Activated T-helper 2 cell treated with anti-CD3 and anti-CD28 coated beads, Interferon-gamma antibody, Interleukin-2, Interleukin-4, amounts not matched to agents 10 μg/mL and 5 μg/mL and 100 μg/mL, durations not matched to agents 14 hours and 24 hours and 36 hours (primary cell): ENCODE data around the gene FBLN1. TPM values are rescaled to one million over a fixed set of nuclear protein-coding genes. Genes with fewer than 3 reads are reported as not detected.
"Not testable (repeated sequence)": the region's sequence is repeated elsewhere in the genome, so short reads cannot be mapped to it uniquely, and the experiment has no call there.

ENCODE experiments used
- DNase-seq: peaks from one replicate; pipeline ENCODE4 v3.0.0; 2021; ENCODE audit warnings: low spot score
- H3K27ac Mint-ChIP-seq: one replicate; pipeline ENCODE4 v1.8.0; 2021; ENCODE audit warnings: mixed read lengths
- H3K27me3 Mint-ChIP-seq: one replicate; pipeline ENCODE4 v1.8.0; 2021; ENCODE audit warnings: low read depth, mixed read lengths
- H3K36me3 Mint-ChIP-seq: one replicate; pipeline ENCODE4 v1.8.0; 2021; ENCODE audit warnings: low read depth, mixed read lengths
- H3K4me1 Mint-ChIP-seq: one replicate; pipeline ENCODE4 v1.8.0; 2021; ENCODE audit warnings: low read depth, mixed read lengths
- H3K4me3 Mint-ChIP-seq: one replicate; pipeline ENCODE4 v1.8.0; 2021; ENCODE audit warnings: low read depth, mild to moderate bottlenecking, moderate library complexity, mixed read lengths
- H3K9me3 Mint-ChIP-seq: one replicate; pipeline ENCODE4 v1.8.0; 2021; ENCODE audit warnings: mixed read lengths
- intact Hi-C: fragments of 100-400 bp; cut with micrococcal nuclease; formaldehyde crosslinking; loops from one replicate; pipeline ENCODE4 v1.15.1; 2023
- total RNA-seq: library from RNA; stranded (reverse); gene quantifications from 2 replicates; pipeline ENCODE4 v1.2.3, GENCODE V29; 2022

The FBLN1 gene
- total RNA-seq, 1 donor from 2014 or later, result not detected

DNA sequence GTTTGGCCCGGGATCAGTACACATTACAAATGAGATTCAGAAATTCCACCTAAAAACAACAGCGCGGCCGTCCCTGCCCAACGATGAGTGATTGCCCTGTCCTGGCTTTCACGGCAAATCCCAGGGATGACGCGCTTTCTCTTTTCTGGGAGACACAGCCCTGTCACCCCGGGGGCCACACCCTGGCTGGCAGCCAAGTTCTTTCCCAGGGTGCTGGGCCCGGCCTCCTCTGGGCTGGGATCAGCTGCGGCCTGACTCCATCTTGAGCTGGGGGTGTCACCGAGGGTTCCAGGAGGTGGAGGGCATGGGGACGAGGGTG lies 82.7 kb downstream of the FBLN1 start:
- H3K4me1 Mint-ChIP-seq, result peaks cover 4% of the 10 kb centered on the region
- H3K27ac Mint-ChIP-seq, result no peak overlapping the region
- no peaks in the 10 kb centered on the region for H3K9me3 Mint-ChIP-seq
- no peaks in the 10 kb centered on the region for H3K36me3 Mint-ChIP-seq
- DNase-seq, result no peak
- intact Hi-C loops, result no loop called here
- H3K4me3 Mint-ChIP-seq, result no peak overlapping the region
- H3K27me3 Mint-ChIP-seq, result no peaks in the 10 kb centered on the region

DNA sequence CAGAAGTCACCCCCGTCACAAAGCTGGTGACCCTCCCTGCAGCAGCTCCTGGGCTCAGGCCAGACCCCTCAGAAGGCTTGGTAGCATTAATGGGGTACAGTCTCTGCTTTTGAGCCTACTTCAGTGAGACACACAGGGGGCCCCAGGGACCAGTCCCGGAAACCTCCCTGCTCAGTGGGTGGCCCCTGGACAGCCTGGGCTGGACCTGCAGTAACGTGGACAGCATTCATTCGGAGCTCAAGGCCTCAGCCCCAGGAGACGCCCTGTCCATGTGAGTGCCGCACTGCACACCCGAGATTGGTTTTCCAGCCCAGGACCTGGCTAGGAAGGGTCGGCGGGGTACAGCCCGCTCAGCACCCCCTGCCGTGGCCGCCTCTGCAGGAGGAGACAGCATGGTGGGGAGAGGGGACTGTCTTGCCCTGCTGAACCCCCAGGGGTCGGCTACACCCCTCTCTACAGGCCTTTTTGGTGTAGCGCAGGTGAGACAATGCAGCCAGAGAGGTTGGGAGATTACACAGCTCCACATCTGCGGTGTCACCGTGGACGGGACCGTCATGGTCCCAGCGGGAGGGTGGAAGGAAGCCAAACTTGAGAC lies 83.4 kb downstream of the FBLN1 start:
- Mint-ChIP-seq H3K9me3 (no peaks in the 10 kb centered on the region), H3K27ac (no peak overlapping the region), H3K36me3 (no peaks in the 10 kb centered on the region), H3K27me3 (no peaks in the 10 kb centered on the region), H3K4me3 (no peak overlapping the region), H3K4me1 (peaks cover 4% of the 10 kb centered on the region)
- DNase-seq, result no peak
- intact Hi-C loops, result no loop called here

DNA sequence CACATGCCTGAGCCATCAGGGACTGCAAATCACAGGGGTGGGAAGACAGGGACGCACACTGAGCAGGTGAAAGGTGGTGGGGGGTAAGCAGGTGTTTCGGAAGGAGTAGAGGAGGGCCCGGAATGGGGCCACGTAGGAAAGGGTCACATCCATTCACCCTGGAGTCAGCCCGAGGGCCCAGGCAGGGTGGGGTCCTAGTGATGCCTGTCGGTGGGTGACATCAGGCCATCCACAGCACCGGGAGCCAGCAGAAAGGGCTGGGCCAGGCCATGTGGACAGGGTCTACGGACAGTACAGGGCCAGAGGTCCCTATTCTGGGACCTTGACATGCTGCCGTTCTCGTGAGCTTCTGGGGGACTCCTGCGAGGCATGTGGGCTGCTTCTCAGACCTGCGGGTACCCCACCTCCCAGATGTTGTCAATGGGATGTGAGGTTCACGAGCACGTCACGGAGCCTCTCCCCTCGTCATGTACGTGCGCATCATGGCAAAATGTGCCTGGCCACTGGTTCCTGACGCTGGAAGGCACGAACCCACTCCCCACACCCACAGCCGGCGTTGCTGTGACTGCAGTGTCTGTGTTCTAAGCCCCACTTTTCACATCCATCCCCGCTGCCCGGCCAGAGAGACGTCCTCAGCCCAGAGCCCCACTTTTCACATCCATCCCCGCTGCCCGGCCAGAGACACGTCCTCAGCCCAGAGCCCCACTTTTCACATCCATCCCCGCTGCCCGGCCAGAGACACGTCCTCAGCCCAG lies 84.1 kb downstream of the FBLN1 start:
- no peaks in the 10 kb centered on the region for H3K36me3 Mint-ChIP-seq
- intact Hi-C loops, result no loop called here
- no peak for DNase-seq
- no peak overlapping the region for H3K4me3 Mint-ChIP-seq
- no peaks in the 10 kb centered on the region for H3K27me3 Mint-ChIP-seq
- H3K27ac Mint-ChIP-seq, result no peak overlapping the region
- H3K9me3 Mint-ChIP-seq, result no peaks in the 10 kb centered on the region
- peaks cover 4% of the 10 kb centered on the region for H3K4me1 Mint-ChIP-seq

DNA sequence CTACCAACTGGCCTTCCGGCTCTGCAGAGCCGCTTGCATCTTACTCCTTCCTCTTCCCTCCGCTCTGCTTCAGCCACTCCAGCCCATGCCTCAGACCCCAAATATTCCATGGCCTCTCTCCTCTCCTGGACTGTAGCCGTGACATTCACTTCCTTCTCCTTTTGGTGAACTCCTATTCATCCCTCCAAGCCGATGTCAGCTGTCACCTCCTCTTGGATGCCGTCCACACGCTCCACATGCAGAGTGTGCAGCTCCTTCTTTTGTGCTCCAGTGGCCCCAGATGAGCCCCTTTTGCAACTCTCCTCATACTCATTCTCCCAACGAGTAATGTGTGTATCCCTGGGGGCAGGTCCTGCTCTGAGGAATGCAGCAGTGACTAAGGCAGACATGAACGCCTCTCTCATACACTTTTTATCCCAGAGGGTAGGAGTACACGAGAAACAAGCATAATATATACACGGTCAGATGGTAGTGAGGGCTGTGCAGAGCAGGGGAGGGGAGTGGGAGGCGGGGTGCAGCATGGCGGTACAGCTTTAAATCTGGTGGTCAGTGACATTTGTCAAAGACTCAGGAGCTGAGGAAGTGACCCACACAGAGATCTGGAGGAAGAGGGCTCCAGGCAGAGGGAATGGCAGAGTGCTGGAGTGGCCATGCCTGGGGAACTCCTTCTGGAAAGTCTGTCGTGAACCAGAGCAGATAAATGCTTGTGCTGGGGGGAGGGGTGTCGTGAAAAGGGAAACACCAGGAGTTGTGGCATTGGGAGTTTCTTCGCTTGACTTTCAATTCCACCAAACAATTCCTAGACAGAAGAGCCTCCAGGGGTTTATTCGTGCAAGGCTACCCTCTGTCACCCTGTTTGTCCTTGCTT lies 85.2 kb downstream of the FBLN1 start:
- DNase-seq, result no peak
- no peak overlapping the region for H3K27ac Mint-ChIP-seq
- intact Hi-C loops, result no loop called here
- no peaks in the 10 kb centered on the region for H3K27me3 Mint-ChIP-seq
- H3K4me1 Mint-ChIP-seq, result peaks cover 4% of the 10 kb centered on the region
- no peaks in the 10 kb centered on the region for H3K36me3 Mint-ChIP-seq
- no peaks in the 10 kb centered on the region for H3K9me3 Mint-ChIP-seq
- H3K4me3 Mint-ChIP-seq, result no peak overlapping the region

DNA sequence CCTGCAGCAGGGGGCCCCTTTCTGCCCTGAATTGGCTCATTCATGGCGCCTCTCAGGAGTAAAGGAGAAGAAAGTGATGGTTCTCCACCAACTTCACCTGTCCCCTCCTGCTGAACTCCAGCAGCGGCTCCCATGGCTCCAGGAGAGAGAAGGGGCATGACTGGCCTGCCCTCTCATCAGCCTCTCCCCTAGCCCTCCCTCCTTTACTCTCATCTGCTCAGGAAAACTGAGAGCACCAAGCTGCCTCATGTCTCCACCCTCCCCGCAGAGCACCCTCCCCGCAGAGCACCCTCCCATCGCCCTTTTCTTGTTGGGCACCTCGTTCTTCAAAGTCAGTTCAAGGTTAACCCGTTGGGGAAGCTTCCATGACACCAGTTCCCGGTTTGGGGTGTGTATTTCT lies 86.9 kb downstream of the FBLN1 start:
- H3K27ac Mint-ChIP-seq, result no peak overlapping the region
- no peak for DNase-seq
- H3K9me3 Mint-ChIP-seq, result no peaks in the 10 kb centered on the region
- intact Hi-C loops, result no loop called here
- no peaks in the 10 kb centered on the region for H3K27me3 Mint-ChIP-seq
- H3K4me3 Mint-ChIP-seq, result no peak overlapping the region
- H3K4me1 Mint-ChIP-seq, result no peaks in the 10 kb centered on the region
- H3K36me3 Mint-ChIP-seq, result no peaks in the 10 kb centered on the region

DNA sequence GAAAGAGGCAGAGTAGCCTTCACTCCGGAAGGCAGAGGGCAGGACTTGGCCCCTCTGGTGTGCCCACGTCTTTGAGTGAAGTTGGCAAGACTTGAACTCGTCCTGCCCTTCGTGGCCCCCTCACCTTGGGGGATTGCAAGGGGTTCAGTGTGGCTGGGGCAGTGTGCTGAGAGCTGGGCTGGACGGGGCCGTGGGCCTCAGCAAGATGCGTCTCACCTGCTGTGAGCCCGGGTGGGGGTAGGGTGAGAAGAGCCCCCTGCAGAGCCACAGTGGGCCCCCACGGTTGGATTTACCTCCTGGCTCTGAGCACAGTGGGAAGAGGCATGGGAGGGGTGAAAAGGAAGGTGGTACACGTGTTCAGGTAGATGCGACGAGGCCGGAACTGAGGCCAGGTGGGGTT lies 87.6 kb downstream of the FBLN1 start:
- no peak overlapping the region for H3K27ac Mint-ChIP-seq
- intact Hi-C loops, result no loop called here
- H3K9me3 Mint-ChIP-seq, result no peaks in the 10 kb centered on the region
- no peaks in the 10 kb centered on the region for H3K4me1 Mint-ChIP-seq
- H3K36me3 Mint-ChIP-seq, result no peaks in the 10 kb centered on the region
- H3K4me3 Mint-ChIP-seq, result no peak overlapping the region
- no peak for DNase-seq
- no peaks in the 10 kb centered on the region for H3K27me3 Mint-ChIP-seq

DNA sequence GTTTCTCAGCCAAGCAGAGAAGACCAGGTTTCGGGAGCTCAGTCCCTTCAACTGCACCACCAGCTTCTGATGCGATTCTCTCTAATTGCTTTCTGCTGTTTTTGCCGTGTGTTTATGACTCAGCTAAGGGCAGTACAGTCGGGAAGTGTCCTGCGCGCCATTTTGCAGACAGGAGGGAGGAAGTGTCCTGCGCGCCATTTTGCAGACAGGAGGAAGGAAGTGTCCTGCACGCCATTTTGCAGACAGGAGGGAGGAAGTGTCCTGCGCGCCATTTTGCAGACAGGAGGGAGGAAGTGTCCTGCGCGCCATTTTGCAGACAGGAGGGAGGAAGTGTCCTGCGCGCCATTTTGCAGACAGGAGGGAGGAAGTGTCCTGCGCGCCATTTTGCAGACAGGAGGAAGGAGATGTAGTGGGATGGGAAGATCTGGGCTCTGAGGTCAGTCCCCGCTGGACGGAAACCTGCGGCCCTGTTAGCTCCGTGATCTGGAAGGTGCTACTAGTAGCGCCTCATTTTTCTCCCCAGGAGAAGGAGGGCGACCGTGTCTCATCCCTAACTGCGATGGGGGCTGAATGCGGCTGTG lies 89.0 kb downstream of the FBLN1 start:
- not testable (repeated sequence) for H3K4me3 Mint-ChIP-seq, H3K36me3 Mint-ChIP-seq, H3K4me1 Mint-ChIP-seq

DNA sequence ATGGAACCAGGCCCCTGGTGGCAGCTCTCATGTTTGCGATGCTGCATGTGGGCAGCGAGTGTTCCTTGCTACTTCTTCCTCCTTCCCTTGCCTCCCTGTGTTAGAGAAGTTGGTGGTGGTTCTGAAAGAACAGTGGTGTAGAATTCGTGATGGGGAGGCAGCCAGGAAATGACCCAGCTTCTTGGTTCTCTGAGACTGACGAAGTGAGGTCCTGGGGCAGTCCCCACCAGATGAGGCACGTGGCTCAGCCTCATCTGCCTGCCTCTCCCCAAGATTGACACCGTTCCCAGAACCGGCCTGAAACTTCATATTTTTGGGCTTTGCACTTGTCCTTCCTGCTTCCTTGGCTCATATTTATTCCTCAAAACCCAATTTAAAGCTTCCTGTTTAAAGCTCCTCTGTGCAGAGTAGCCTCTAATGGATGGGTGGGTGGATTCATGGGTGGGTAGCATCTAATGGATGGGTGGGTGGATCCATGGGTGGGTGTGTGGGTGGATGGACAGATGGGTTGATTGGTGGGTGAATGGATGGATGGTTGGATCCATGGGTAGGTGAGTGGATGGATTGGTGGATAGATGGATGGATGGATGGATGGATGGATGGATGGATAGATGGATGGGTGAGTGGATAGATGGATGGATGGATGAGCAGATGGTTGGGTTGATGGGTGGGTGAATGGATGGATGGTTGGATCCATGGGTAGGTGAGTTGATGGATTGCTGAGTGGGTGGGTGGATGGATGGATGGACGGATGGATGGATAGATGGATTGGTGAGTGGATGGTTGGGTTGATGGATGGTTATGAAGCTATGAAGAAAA lies 91.6 kb downstream of the FBLN1 start:
- intact Hi-C loops, result no loop called here
- no peaks in the 10 kb centered on the region for H3K4me1 Mint-ChIP-seq
- no peak overlapping the region for H3K27ac Mint-ChIP-seq
- no peaks in the 10 kb centered on the region for H3K36me3 Mint-ChIP-seq
- no peak overlapping the region for H3K4me3 Mint-ChIP-seq
- H3K27me3 Mint-ChIP-seq, result no peaks in the 10 kb centered on the region
- no peaks in the 10 kb centered on the region for H3K9me3 Mint-ChIP-seq
- DNase-seq, result no peak

More for the DNA sequence above, 89.0 kb downstream of the FBLN1 start:
- H3K27me3 Mint-ChIP-seq, intact Hi-C loops, H3K27ac Mint-ChIP-seq, H3K9me3 Mint-ChIP-seq, DNase-seq: not testable (repeated sequence)

DNA sequence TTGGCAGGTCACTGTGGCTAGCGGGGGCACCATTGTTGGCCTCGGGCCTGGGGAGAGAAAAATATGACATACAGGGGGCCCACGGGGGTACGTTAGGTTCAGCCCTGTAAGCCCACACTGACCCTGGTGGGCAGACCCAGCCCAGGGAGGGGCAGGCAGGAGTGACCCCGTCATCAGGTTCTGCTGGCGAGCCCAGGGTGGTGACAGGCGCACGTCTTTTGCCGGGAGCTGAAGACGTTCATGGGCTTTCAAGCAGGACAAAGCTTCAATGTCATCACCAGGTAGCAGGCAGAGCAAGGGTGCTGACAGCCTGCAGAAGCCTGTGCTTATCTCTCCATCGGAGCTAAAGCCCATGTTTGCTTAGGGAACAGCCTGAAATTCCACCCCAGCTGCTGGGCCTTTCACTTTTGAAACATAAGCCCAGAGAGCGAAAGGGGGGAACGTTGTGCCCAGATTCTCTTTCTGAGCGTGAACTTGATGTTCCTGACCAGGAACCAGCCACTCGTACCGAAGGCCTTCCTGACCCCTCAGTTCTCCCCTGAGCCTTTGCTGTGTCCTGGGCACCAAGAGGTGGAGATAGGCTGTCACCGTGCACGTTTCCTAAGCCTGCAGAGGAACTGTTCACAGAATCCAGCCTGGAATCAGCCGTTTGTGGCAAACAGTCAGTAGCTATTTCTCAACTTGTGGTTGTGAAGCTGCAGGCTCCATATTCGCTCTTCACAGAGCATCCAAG lies 94.9 kb downstream of the FBLN1 start:
- Mint-ChIP-seq H3K4me3 (no peak overlapping the region), H3K27ac (no peak overlapping the region), H3K36me3 (no peaks in the 10 kb centered on the region), H3K4me1 (no peaks in the 10 kb centered on the region), H3K9me3 (no peaks in the 10 kb centered on the region), H3K27me3 (no peaks in the 10 kb centered on the region)
- intact Hi-C loops, result no loop called here
- no peak for DNase-seq

DNA sequence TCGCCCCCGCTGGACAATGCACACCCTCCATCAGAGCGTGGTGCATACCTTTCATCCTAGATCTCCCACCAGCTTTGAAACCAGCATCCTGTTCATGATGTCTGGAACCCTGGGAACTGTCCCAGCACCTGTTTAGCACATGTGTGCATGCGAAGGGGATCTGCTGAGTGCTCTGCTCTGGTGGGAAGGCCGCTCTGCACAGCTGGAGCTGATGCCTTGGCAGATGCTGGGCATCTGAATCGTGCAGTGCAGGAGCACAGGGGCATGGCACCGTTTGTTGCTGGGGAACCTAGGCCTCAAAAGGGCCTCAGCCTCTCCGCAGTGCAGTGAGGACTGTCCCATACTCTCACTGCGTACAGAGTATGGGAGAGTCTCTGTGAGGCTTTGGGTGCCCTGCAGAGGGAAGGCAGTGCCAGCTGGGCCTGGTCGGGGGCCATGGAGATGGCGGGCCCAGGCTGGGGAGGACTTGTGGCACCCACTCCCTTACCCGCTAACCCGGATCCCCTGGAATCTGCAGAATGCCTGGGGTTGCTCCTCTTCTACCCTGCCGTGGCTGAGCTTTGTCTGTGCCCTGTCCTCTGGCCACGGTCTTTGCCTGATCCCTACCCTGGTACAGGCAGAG lies 96.0 kb downstream of the FBLN1 start:
- intact Hi-C loops, result no loop called here
- Mint-ChIP-seq H3K9me3 (no peaks in the 10 kb centered on the region), H3K27me3 (no peaks in the 10 kb centered on the region), H3K27ac (no peak overlapping the region), H3K4me1 (no peaks in the 10 kb centered on the region), H3K36me3 (no peaks in the 10 kb centered on the region), H3K4me3 (no peak overlapping the region)
- no peak for DNase-seq

DNA sequence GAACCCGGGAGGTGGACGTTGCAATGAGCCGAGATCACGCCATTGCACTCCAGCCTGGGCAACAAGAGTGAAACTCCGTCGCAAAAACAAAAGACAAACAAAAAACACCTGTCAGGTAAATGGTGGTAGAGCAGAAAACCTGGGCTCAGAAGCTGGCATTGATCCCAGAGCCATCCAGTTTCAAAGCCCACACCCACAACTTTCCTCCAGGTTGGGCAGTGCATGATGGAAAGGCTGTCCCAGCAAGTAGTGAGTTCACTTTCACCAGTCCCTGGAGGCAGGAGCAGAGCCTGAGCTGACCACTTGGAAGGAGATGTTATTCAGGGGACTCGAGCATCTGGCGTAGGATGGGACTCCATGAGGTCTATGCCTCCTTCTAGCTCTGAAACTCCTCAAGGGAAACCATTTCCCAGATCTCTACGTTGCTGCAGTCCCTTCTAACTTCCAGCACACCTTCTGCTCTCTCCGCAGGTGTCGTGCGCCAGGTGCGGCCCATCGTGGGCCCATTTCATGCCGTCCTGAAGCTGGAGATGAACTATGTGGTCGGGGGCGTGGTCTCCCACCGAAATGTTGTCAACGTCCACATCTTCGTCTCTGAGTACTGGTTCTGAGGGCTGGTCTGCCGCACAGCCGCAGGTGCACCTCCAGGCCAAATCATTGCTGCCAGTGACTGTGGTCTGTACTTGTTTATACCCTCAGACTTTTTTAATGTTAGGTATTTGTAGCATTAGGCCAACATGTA lies 97.3 kb downstream of the FBLN1 start:
- Mint-ChIP-seq H3K4me3 (no peak overlapping the region), H3K36me3 (no peaks in the 10 kb centered on the region), H3K27me3 (no peaks in the 10 kb centered on the region), H3K27ac (no peak overlapping the region), H3K9me3 (no peaks in the 10 kb centered on the region), H3K4me1 (no peaks in the 10 kb centered on the region)
- no peak for DNase-seq
- intact Hi-C loops, result no loop called here
